Ishikawa (cell line): ENCODE results near the gene SFT2D3.

Source experiments
- CEBPB ChIP-seq: IDR thresholded peaks from 2 replicates; pipeline ENCODE4 v1.6.1; 2012
- CREB1 ChIP-seq: IDR thresholded peaks from 2 replicates; pipeline ENCODE4 v1.6.1; 2012; ENCODE audit warnings: low read depth
- EGR1 ChIP-seq: IDR thresholded peaks from 2 replicates; pipeline ENCODE4 v1.6.1; 2012
- EP300 ChIP-seq: IDR thresholded peaks from 2 replicates; pipeline ENCODE4 v1.6.1; 2012; ENCODE audit warnings: borderline replicate concordance
- FOXM1 ChIP-seq: IDR thresholded peaks from 2 replicates; pipeline ENCODE4 v1.6.1; 2012; ENCODE audit warnings: low read depth, borderline replicate concordance
- NFIC ChIP-seq: IDR thresholded peaks from 2 replicates; pipeline ENCODE4 v1.6.1; 2012
- RAD21 ChIP-seq: IDR thresholded peaks from 2 replicates; pipeline ENCODE4 v1.6.1; 2012; ENCODE audit warnings: low read depth
- TAF1 ChIP-seq: IDR thresholded peaks from 2 replicates; pipeline ENCODE4 v1.6.1; 2012; ENCODE audit warnings: low read depth, mild to moderate bottlenecking
- TCF12 ChIP-seq: IDR thresholded peaks from 2 replicates; pipeline ENCODE4 v1.6.1; 2012; ENCODE audit warnings: low read depth
- TEAD4 ChIP-seq: IDR thresholded peaks from 2 replicates; pipeline ENCODE4 v1.6.1; 2012
- YY1 ChIP-seq: IDR thresholded peaks from 2 replicates; pipeline ENCODE4 v1.6.1; 2012; ENCODE audit warnings: low read depth
- ZBTB7A ChIP-seq: IDR thresholded peaks from 2 replicates; pipeline ENCODE4 v1.6.1; 2012; ENCODE audit warnings: low read depth
- TF ChIP-seq, protein P1 (sequence below): IDR thresholded peaks from 2 replicates; pipeline ENCODE4 v1.6.1; 2012
- TF ChIP-seq, protein P2 (sequence below): IDR thresholded peaks from 2 replicates; pipeline ENCODE4 v1.6.1; 2012
- TF ChIP-seq, protein P3 (sequence below): IDR thresholded peaks from 2 replicates; pipeline ENCODE4 v1.6.1; 2012; ENCODE audit warnings: low read depth, mild to moderate bottlenecking

Gene SFT2D3

DNA sequence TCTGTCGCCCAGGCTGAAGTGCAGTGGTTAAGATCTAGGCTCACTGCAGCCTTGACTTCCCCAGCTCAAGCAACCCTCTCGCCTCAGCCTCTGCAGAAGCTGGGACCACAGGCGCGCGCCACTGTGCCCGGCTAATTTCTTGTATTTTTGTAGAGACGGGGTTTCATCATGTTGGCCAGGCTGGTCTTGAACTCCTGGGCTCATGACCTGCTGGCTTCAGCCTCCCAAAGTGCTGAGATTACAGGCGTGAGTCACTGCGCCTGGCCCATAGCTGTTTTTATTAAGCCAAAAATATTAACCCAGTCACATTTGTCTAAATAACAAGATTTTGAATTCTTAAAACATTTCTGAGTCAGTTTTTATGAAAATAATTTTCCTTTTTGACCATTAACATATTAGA is 6.3 kb upstream of the SFT2D3 start:
- no peak for TF ChIP-seq FOXM1
- TF ChIP-seq EGR1: no peak
- no peak for TF ChIP-seq CREB1
- TF ChIP-seq TAF1: no peak
- TF ChIP-seq, protein P1, sequence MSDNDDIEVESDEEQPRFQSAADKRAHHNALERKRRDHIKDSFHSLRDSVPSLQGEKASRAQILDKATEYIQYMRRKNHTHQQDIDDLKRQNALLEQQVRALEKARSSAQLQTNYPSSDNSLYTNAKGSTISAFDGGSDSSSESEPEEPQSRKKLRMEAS: no peak
- TF ChIP-seq, protein P2, sequence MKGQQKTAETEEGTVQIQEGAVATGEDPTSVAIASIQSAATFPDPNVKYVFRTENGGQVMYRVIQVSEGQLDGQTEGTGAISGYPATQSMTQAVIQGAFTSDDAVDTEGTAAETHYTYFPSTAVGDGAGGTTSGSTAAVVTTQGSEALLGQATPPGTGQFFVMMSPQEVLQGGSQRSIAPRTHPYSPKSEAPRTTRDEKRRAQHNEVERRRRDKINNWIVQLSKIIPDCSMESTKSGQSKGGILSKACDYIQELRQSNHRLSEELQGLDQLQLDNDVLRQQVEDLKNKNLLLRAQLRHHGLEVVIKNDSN: no peak
- TF ChIP-seq EP300: no peak
- no peak for TF ChIP-seq ZBTB7A
- TF ChIP-seq CEBPB: no peak
- no peak for TF ChIP-seq TCF12
- no peak for TF ChIP-seq NFIC
- no peak for TF ChIP-seq TEAD4
- no peak for TF ChIP-seq YY1
- no peak for TF ChIP-seq RAD21

DNA sequence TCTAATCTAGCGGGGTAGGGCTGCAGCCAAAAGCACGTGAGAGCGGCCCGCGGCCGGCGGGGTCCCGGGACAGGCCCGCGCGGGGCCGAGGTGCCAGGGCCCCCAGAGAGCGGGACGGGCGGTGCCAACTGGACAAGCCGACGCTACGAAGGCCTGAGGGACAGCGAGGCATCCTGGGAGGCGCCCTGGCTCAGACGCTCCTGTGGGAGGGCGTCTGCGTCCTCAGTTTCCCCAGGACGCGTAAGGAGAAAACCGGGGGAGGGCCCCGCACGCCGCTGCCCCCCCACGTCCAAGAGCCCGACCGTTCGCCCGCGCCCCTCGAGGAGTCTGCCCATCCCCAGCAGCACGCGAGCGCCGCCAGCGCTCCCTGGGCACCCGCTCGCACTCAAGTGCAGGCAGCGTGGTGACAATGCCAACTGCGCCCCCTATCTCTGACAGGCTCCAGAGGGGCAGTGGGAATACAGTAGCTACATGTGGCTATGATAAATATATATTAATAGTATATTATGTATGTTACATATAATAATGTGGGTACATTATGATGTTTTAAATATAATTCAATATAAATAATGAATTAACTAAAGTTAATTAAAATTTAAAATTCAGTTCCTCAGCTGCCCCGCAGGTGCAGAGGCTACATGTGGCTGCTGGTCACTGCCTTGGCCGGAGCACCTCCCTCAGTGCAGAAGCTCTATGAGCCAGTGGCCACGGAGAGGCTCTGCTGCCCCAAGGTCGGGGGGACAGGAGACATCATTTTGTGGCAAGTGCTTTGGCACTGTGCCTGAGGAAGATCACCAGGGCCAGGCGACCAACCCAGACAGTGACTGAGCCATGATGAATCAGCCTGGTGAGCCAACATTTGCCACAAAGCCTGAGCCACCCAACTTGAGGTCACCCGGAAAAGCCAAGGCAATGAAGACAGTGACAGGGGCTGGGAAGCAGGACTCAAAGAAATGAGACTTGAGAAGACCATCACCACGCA is 5.5 kb upstream of the SFT2D3 start:
- TF ChIP-seq CREB1: no peak
- TF ChIP-seq, protein P2: no peak
- TF ChIP-seq, protein P3, sequence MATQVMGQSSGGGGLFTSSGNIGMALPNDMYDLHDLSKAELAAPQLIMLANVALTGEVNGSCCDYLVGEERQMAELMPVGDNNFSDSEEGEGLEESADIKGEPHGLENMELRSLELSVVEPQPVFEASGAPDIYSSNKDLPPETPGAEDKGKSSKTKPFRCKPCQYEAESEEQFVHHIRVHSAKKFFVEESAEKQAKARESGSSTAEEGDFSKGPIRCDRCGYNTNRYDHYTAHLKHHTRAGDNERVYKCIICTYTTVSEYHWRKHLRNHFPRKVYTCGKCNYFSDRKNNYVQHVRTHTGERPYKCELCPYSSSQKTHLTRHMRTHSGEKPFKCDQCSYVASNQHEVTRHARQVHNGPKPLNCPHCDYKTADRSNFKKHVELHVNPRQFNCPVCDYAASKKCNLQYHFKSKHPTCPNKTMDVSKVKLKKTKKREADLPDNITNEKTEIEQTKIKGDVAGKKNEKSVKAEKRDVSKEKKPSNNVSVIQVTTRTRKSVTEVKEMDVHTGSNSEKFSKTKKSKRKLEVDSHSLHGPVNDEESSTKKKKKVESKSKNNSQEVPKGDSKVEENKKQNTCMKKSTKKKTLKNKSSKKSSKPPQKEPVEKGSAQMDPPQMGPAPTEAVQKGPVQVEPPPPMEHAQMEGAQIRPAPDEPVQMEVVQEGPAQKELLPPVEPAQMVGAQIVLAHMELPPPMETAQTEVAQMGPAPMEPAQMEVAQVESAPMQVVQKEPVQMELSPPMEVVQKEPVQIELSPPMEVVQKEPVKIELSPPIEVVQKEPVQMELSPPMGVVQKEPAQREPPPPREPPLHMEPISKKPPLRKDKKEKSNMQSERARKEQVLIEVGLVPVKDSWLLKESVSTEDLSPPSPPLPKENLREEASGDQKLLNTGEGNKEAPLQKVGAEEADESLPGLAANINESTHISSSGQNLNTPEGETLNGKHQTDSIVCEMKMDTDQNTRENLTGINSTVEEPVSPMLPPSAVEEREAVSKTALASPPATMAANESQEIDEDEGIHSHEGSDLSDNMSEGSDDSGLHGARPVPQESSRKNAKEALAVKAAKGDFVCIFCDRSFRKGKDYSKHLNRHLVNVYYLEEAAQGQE: no peak
- TF ChIP-seq TEAD4: no peak
- TF ChIP-seq, protein P1: peak; percentile 92
- TF ChIP-seq ZBTB7A: 0 out of 2 replicates have a peak, but pooled peaks have one; percentile 33
- no peak for TF ChIP-seq YY1
- TF ChIP-seq TCF12: no peak
- peak; percentile 71 for TF ChIP-seq RAD21
- TF ChIP-seq CEBPB: no peak
- TF ChIP-seq FOXM1: no peak

DNA sequence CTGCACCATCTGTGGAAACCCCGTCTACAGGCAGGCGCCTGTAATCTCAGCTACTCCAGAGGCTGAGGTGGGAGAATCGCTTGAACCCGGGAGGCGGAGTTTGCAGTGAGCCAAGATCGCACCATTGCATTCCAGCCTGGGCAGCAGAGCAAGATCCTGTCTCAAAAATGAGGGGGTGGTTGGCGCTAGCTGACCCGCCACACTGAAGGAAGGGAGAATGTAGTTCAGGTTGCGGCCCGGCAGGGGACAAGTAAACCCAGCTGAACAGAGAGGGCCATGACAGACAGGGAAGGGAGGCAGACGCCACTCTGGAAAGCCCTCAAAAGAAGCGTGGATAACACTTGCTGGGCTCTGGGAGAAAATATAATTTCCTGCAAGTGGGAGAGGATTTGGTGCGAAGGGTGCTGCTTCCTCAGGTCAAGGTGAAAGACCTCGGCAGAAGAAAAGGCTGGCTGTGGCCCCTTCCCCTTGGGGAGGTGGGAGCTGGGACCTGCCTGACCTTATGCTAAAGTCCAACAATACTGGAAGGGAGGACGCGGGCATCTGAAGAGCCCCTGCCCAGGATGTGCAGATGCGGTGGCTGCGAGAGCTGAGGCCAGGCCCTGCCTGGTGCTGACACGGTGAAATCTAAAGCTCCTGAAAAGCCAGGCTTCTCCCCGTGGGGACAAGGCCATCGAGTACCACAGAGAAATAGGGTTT is 3.7 kb upstream of the SFT2D3 start:
- TF ChIP-seq EP300 (no peak), FOXM1 (no peak), TEAD4 (no peak), CREB1 (no peak), RAD21 (no peak)
- TF ChIP-seq, protein P1: no peak
- TF ChIP-seq, protein P3: no peak

DNA sequence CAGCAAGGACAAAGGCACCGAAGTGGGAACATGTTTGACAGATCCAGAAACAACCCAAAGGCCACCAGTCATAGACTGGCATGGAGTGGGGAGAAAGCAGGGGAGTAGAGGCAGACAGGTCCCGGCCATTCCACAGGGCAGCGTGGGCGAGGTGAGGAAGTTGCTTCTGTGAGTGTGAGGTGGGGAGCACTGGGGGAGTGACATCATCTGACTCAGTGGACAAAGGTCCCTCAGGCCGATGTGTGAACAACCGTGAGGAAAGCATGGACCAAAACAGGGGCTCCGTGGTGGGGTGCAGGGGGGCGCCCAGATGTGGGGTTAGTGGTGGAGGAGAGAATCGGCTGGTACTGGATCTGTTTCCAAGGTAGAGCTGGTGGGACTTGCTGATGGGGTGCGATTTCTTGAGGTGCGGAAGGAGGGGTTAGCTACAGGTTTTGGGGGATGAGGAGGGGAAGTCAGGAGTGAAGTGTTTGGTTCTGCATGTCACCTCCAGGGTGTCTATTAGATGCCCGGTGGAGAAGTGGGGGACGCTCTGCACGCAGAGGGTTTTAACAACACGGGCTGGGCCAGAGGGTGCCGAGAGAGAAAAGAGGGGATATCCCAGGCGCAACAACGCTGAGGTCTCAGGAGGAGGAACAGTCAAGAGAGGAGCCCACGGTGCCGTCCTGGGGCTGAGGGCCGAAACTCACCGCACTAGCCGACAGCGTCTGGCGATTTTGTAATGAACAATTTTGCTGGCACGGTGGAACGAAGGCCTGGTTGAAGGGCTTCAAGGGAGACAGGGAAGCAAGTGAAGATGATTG is 2.5 kb upstream of the SFT2D3 start:
- no peak for TF ChIP-seq TAF1
